Breast epithelium (tissue), 4 donors: ENCODE data around the gene VEZT. TPM values are rescaled to one million over a fixed set of nuclear protein-coding genes. Genes with fewer than 3 reads are reported as not detected.

ENCODE experiments used
- DNase-seq, 2 donors: peaks; one replicate each; pipeline ENCODE4 v3.0.0-alpha.2; 2019; ENCODE audit warnings: low spot score in 2 of 2
- H3K27ac ChIP-seq, 2 donors: fragments of 200-600 bp; sonication (generic) in 1 of 2; one replicate each; pipeline ENCODE4 v1.5.1; 2016 to 2019; ENCODE audit warnings: mild to moderate bottlenecking in 1 of 2
- H3K27me3 ChIP-seq, 2 donors: fragments of 200-600 bp; sonication (generic) in 1 of 2; one replicate each; pipeline versions ENCODE4 v1.5.1 to v1.6.0; 2017 to 2019; ENCODE audit warnings: control low read depth in 1 of 2, mild to moderate bottlenecking in 1 of 2
- H3K36me3 ChIP-seq: fragments of 200-600 bp; one replicate; pipeline ENCODE4 v1.5.1; 2019
- H3K4me1 ChIP-seq, 2 donors: fragments of 200-600 bp; sonication (generic); one replicate each; pipeline ENCODE4 v1.5.1; 2016 to 2019; ENCODE audit warnings: control low read depth in 1 of 2
- H3K4me3 ChIP-seq, 3 donors: fragments of 200-600 bp; sonication (generic); 1 replicate in 2 of 3; 2 replicates in 1 of 3; pipeline ENCODE4 v1.5.1; 2016 to 2019; ENCODE audit warnings: mild to moderate bottlenecking in 3 of 3, moderate library complexity in 2 of 3
- H3K9me3 ChIP-seq, 2 donors: fragments of 200-600 bp; sonication (generic) in 1 of 2; one replicate each; pipeline ENCODE4 v1.5.1; 2016 to 2019; ENCODE audit warnings: control low read depth in 1 of 2
- CTCF ChIP-seq, 3 donors: fragments of 450-650 bp; IDR thresholded peaks; one replicate each; pipeline ENCODE4 v1.5.1; 2016 to 2017; ENCODE audit warnings: antibody characterized with exemption in 3 of 3, mild to moderate bottlenecking in 3 of 3, moderate library complexity in 3 of 3
- POLR2A ChIP-seq: fragments of 450-650 bp; IDR thresholded peaks from one replicate; pipeline ENCODE4 v1.6.1; 2016; ENCODE audit warnings: antibody characterized with exemption, mild to moderate bottlenecking, moderate library complexity
- POLR2AphosphoS5 ChIP-seq, 3 donors: sonication (generic); formaldehyde crosslinking; IDR thresholded peaks; one replicate each; pipeline ENCODE4 v1.6.1; 2017; ENCODE audit warnings: antibody characterized with exemption in 3 of 3
- intact Hi-C: fragments of 100-400 bp; cut with DNase I; formaldehyde crosslinking; loops from one replicate; pipeline ENCODE4 v1.15.1; 2023; ENCODE audit warnings: low total_unique reads
- total RNA-seq, 3 donors: library from RNA; depleted of rRNA; stranded (reverse); fragments of >200 nt; gene quantifications; one replicate each; pipeline ENCODE4 v1.1.0, GENCODE V29; 2016

Gene VEZT
- total RNA-seq, 3 donors from 2014 or later = 72.8 to 126 (median 73.8) TPM

GRCh38 chr12:95343461-95344230 is 126.0 kb downstream of the VEZT start:
- Histone ChIP-seq H3K4me1 (no peaks in the 10 kb centered on the region), H3K36me3 (no peaks in the 10 kb centered on the region), H3K27me3 (no peaks in the 10 kb centered on the region), H3K27ac (no peak overlapping the region), H3K9me3 (no peaks in the 10 kb centered on the region), H3K4me3 (no peak overlapping the region)
- intact Hi-C loops = no loop called here
- no peak for DNase-seq
- no peak for TF ChIP-seq CTCF (IDR thresholded peaks at IDR 0.05)
- TF ChIP-seq POLR2A = no peak
- TF ChIP-seq POLR2AphosphoS5 (IDR thresholded peaks at IDR 0.05) = no peak

GRCh38 chr12:95349291-95349690 is 131.7 kb downstream of the VEZT start:
- Histone ChIP-seq H3K4me1 (no peaks in the 10 kb centered on the region), H3K36me3 (no peaks in the 10 kb centered on the region), H3K27me3 (no peaks in the 10 kb centered on the region), H3K9me3 (no peaks in the 10 kb centered on the region), H3K27ac (no peak overlapping the region), H3K4me3 (no peak overlapping the region)
- DNase-seq = no peak
- intact Hi-C loops = no loop called here
- TF ChIP-seq POLR2A = no peak
- TF ChIP-seq CTCF (IDR thresholded peaks at IDR 0.05) = no peak
- TF ChIP-seq POLR2AphosphoS5 (IDR thresholded peaks at IDR 0.05) = no peak

GRCh38 chr12:95351748-95352147 is 134.1 kb downstream of the VEZT start:
- TF ChIP-seq POLR2AphosphoS5 (IDR thresholded peaks at IDR 0.05) (no peak), CTCF (IDR thresholded peaks at IDR 0.05) (no peak), POLR2A (no peak)
- H3K4me1 ChIP-seq = no peaks in the 10 kb centered on the region
- no peaks in the 10 kb centered on the region for H3K9me3 ChIP-seq
- intact Hi-C loops = no loop called here
- H3K36me3 ChIP-seq = no peaks in the 10 kb centered on the region
- DNase-seq = no peak
- H3K4me3 ChIP-seq = no peak overlapping the region
- H3K27ac ChIP-seq = no peak overlapping the region
- no peaks in the 10 kb centered on the region for H3K27me3 ChIP-seq

Other genes starting within 250 kb of the VEZT start
- gene NDUFA12, start 214.1 kb upstream of the VEZT start, total RNA-seq = 100 to 1,000 TPM in 1 of 3 donors, 10 to 100 TPM in 2; 72.4 to 104 (median 75.1) TPM
- 10 to 100 TPM; 46.7 to 50.5 (median 47.7) TPM for gene NR2C1, start 144.2 kb upstream of the VEZT start, total RNA-seq
- 10 to 100 TPM in 2 of 3 donors, 1 to 10 TPM in 1; 5.6 to 28.0 (median 13.1) TPM for gene FGD6, start 340 bp upstream of the VEZT start, total RNA-seq